H1 (cell line): ENCODE results near the gene DISC1. TPM values are rescaled to one million over a fixed set of nuclear protein-coding genes. Genes with fewer than 3 reads are reported as not detected.

Source experiments
- CTCF ChIA-PET: fragments of 300-600 bp; sonication (Branson Sonifier 250); formaldehyde crosslinking; loops from one replicate; lab custom pipeline; 2021; ENCODE audit not compliant: partially characterized antibody; lab: Charles Lee
- POLR2A ChIA-PET: fragments of 300-600 bp; sonication (Branson Sonifier 250); formaldehyde crosslinking; loops from one replicate; lab custom pipeline; 2021; ENCODE audit warnings: inconsistent platforms; ENCODE audit not compliant: partially characterized antibody; lab: Charles Lee
- DNase-seq, 2 experiments: peaks; one replicate each; pipeline versions ENCODE4 v3.0.0 to v3.0.0-alpha.2; 2010 to 2022; ENCODE audit warnings: low spot score in 2 of 2, low read depth in 1 of 2, mixed read lengths in 1 of 2
- FAIRE-seq: peaks from 2 replicates; lab custom pipeline; 2011; peaks lifted over from hg19 to GRCh38; lab: Jason Lieb, UNC
- H2AFZ ChIP-seq: 2 replicates; pipeline ENCODE4 v1.8.1; 2012; ENCODE audit warnings: low read length, inconsistent platforms
- H2AK5ac ChIP-seq: 2 replicates; pipeline ENCODE4 v1.6.1; 2013; ENCODE audit warnings: low read depth, low read length
- H2BK120ac ChIP-seq: replicated peaks from 2 replicates; pipeline ENCODE3; 2013; ENCODE audit warnings: low read depth, low read length, inconsistent platforms
- H2BK12ac ChIP-seq: 2 replicates; pipeline ENCODE4 v1.6.1; 2013; ENCODE audit warnings: low read depth, low read length
- H2BK15ac ChIP-seq: 2 replicates; pipeline ENCODE4 v1.6.1; 2013; ENCODE audit warnings: low read length
- H2BK20ac ChIP-seq: 2 replicates; pipeline ENCODE4 v1.6.1; 2013; ENCODE audit warnings: low read length
- H2BK5ac ChIP-seq: 2 replicates; pipeline ENCODE4 v1.6.1; 2013; ENCODE audit warnings: low read depth, low read length
- H3K14ac ChIP-seq: 2 replicates; pipeline ENCODE4 v1.6.1; 2013; ENCODE audit warnings: inconsistent platforms; ENCODE audit not compliant: insufficient read length
- H3K18ac ChIP-seq: 2 replicates; pipeline ENCODE4 v1.6.1; 2013; ENCODE audit warnings: low read length; ENCODE audit errors: extremely low read depth
- H3K23ac ChIP-seq: 2 replicates; pipeline ENCODE4 v1.6.1; 2013; ENCODE audit warnings: inconsistent platforms; ENCODE audit not compliant: insufficient read length
- H3K23me2 ChIP-seq: 2 replicates; pipeline ENCODE4 v1.6.1; 2013; ENCODE audit warnings: low read depth, low read length
- H3K27ac ChIP-seq: 2 replicates; pipeline ENCODE4 v1.6.1; 2011; ENCODE audit warnings: low read depth, low read length, inconsistent platforms
- H3K27me3 ChIP-seq, 4 experiments: replicated peaks in 1 of 4; 1 replicate in 1 of 4; 2 replicates in 3 of 4; pipeline versions ENCODE4 v1.6.1 to v1.8.1; 2011 to 2013; ENCODE audit warnings: low read length in 3 of 4, mild to moderate bottlenecking in 3 of 4, inconsistent platforms in 2 of 4, mixed read lengths in 2 of 4, moderate library complexity in 1 of 4; ENCODE audit not compliant: control insufficient read depth in 3 of 4, insufficient read depth in 3 of 4; ENCODE audit errors: extremely low read depth in 1 of 4
- H3K36me3 ChIP-seq, 4 experiments: 2 replicates each; pipeline versions ENCODE4 v1.6.1 to v1.8.1; 2011 to 2013; ENCODE audit warnings: mild to moderate bottlenecking in 4 of 4, low read length in 3 of 4, moderate library complexity in 2 of 4, control low read depth in 1 of 4, inconsistent platforms in 1 of 4; ENCODE audit not compliant: insufficient read depth in 4 of 4, control insufficient read depth in 2 of 4
- H3K4ac ChIP-seq: replicated peaks from 2 replicates; pipeline ENCODE3; 2013; ENCODE audit warnings: low read length, low read depth, mixed read lengths, inconsistent platforms; ENCODE audit not compliant: insufficient read length
- H3K4me1 ChIP-seq, 4 experiments: replicated peaks in 1 of 4; 1 replicate in 1 of 4; 2 replicates in 3 of 4; pipeline versions ENCODE4 v1.6.1 to v1.8.1; 2011 to 2013; ENCODE audit warnings: low read length in 3 of 4, inconsistent platforms in 2 of 4, mixed read lengths in 1 of 4; ENCODE audit not compliant: insufficient read depth in 4 of 4, control insufficient read depth in 3 of 4
- H3K4me2 ChIP-seq, 2 experiments: 2 replicates each; pipeline versions ENCODE4 v1.6.1 to v1.8.1; 2011 to 2013; ENCODE audit warnings: low read depth in 2 of 2, low read length in 2 of 2, control low read depth in 1 of 2, inconsistent platforms in 1 of 2, mild to moderate bottlenecking in 1 of 2; ENCODE audit not compliant: insufficient read depth in 1 of 2
- H3K4me3 ChIP-seq, 4 experiments: fragments of 200-600, 300-600 bp in 1 of 4; sonication (generic), shearing (Covaris generic), sonication (Bioruptor Twin) in 1 of 4; 2 replicates each; pipeline versions ENCODE4 v1.5.1 to v1.8.1; 2011 to 2016; ENCODE audit warnings: low read length in 4 of 4, low read depth in 3 of 4, control low read depth in 2 of 4, inconsistent platforms in 2 of 4, mild to moderate bottlenecking in 2 of 4, mixed read lengths in 1 of 4, moderate library complexity in 1 of 4; ENCODE audit not compliant: insufficient read depth in 2 of 4; ENCODE audit errors: extremely low read depth in 1 of 4
- H3K56ac ChIP-seq: replicated peaks from 2 replicates; pipeline ENCODE3; 2013; ENCODE audit warnings: low read depth, mild to moderate bottlenecking, mixed read lengths, low read length, inconsistent platforms; ENCODE audit not compliant: insufficient read length
- H3K79me1 ChIP-seq: 2 replicates; pipeline ENCODE4 v1.6.1; 2013; ENCODE audit warnings: low read depth, low read length, control low read depth
- H3K79me2 ChIP-seq, 2 experiments: 2 replicates each; pipeline versions ENCODE4 v1.6.1 to v1.8.1; 2012 to 2013; ENCODE audit warnings: low read length in 2 of 2, mild to moderate bottlenecking in 2 of 2, inconsistent platforms in 1 of 2; ENCODE audit not compliant: insufficient read depth in 2 of 2, control insufficient read depth in 1 of 2
- H3K9ac ChIP-seq, 4 experiments: replicated peaks in 1 of 4; 1 replicate in 1 of 4; 2 replicates in 3 of 4; pipeline versions ENCODE4 v1.6.1 to v1.8.1; 2011 to 2013; ENCODE audit warnings: low read depth in 3 of 4, low read length in 3 of 4, control low read depth in 2 of 4, mild to moderate bottlenecking in 2 of 4, moderate library complexity in 2 of 4, inconsistent platforms in 1 of 4; ENCODE audit errors: extremely low read depth in 1 of 4
- H3K9me3 ChIP-seq, 2 experiments: 2 replicates each; pipeline versions ENCODE4 v1.6.1 to v1.8.1; 2012 to 2013; ENCODE audit warnings: mild to moderate bottlenecking in 2 of 2, moderate library complexity in 2 of 2, control low read depth in 1 of 2, inconsistent platforms in 1 of 2, low read depth in 1 of 2, low read length in 1 of 2, mixed read lengths in 1 of 2; ENCODE audit not compliant: insufficient read depth in 2 of 2
- H4K20me1 ChIP-seq, 2 experiments: replicated peaks in 1 of 2; 2 replicates each; pipeline versions ENCODE3 to v1.8.1; 2011 to 2013; ENCODE audit warnings: inconsistent platforms in 2 of 2, low read length in 2 of 2, mild to moderate bottlenecking in 1 of 2; ENCODE audit not compliant: insufficient read depth in 2 of 2, control insufficient read depth in 1 of 2
- H4K5ac ChIP-seq: 2 replicates; pipeline ENCODE4 v1.6.1; 2013; ENCODE audit warnings: low read length, low read depth, mixed read lengths, inconsistent platforms; ENCODE audit not compliant: insufficient read length
- H4K8ac ChIP-seq: 2 replicates; pipeline ENCODE4 v1.8.0; 2013; ENCODE audit warnings: mild to moderate bottlenecking, moderate library complexity, low read length, inconsistent platforms; ENCODE audit not compliant: insufficient read depth; ENCODE audit errors: extremely low read depth
- H4K91ac ChIP-seq: replicated peaks from 2 replicates; pipeline ENCODE3; 2013; ENCODE audit warnings: low read length, mixed read lengths, inconsistent platforms; ENCODE audit not compliant: insufficient read length
- ATF3 ChIP-seq: IDR thresholded peaks from 2 replicates; pipeline ENCODE4 v1.6.1; 2011; ENCODE audit warnings: low read depth, mild to moderate bottlenecking, low read length; ENCODE audit not compliant: insufficient read depth
- BCL11A ChIP-seq, 2 experiments: IDR thresholded peaks; one replicate each; pipeline ENCODE4 v1.6.1; 2011; ENCODE audit warnings: low read depth in 2 of 2, low read length in 2 of 2, mild to moderate bottlenecking in 2 of 2
- JUND ChIP-seq: IDR thresholded peaks from 2 replicates; pipeline ENCODE4 v1.6.1; 2011; ENCODE audit warnings: mild to moderate bottlenecking, improper control_type of control experiment, low read length
- WGBS, 2 experiments: shearing (Covaris generic) in 1 of 2; methylation state at CpG; one replicate each; pipeline versions ENCODE4 v1.1.6 to v1.1.7; 2013 to 2015; ENCODE audit warnings: low lambda C conversion rate in 2 of 2, mixed read lengths in 2 of 2, inconsistent platforms in 1 of 2, low coverage in 1 of 2, missing lambda C conversion rate in 1 of 2; ENCODE audit not compliant: insufficient replicate concordance in 2 of 2, insufficient coverage in 1 of 2, insufficient read length in 1 of 2; ENCODE audit errors: extremely low coverage in 1 of 2, missing lambda C conversion rate in 1 of 2; 5-methylcytosine and 5-hydroxymethylcytosine counted together
- polyA plus RNA-seq, 7 experiments: library from polyadenylated mRNA; depleted of rRNA in 3 of 7; stranded (reverse) in 5 of 7; unstranded in 2 of 7; fragments of >200 nt in 5 of 7; fragments of 200-250 nt in 2 of 7; gene quantifications; 1 replicate in 5 of 7; 2 replicates in 1 of 7; 4 replicates in 1 of 7; pipeline versions ENCODE4 v1.2.1 to v1.2.3, GENCODE V29; 2011 to 2013; ENCODE audit warnings: missing spikeins in 2 of 7, mixed read lengths in 2 of 7
- total RNA-seq: library from RNA; stranded (reverse); fragmentation: NEBNext Ultra II Directional; extraction: Animal tissue kit (Norgen Biotek cat#: 25700); gene quantifications from 2 replicates; pipeline ENCODE4 v1.2.1, GENCODE V29; 2021

The DISC1 gene
- total and polyA plus RNA-seq, 2 of the 8 experiments (the other 6 are each of a cell fraction or from before 2014, with no cell fraction given): 1.1 to 3.5 TPM

- Histone ChIP-seq H3K23me2 (no peaks in the 10 kb centered on the region), H3K4me1 (no peaks in the 10 kb centered on the region), H2BK120ac (no peak overlapping the region), H2BK12ac (no peak overlapping the region), H2BK20ac (no peak overlapping the region), H3K36me3 (no peaks in the 10 kb centered on the region), H3K79me1 (no peaks in the 10 kb centered on the region), H4K8ac (no peak overlapping the region), H3K4ac (no peak overlapping the region), H4K5ac (no peak overlapping the region), H4K91ac (no peak overlapping the region), H3K14ac (no peak overlapping the region), H3K27me3 (no peaks in the 10 kb centered on the region; a peak in 1 of 7 replicates), H3K4me3 (no peak overlapping the region), H3K9ac (no peak overlapping the region), H3K9me3 (no peaks in the 10 kb centered on the region), H3K79me2 (no peaks in the 10 kb centered on the region), H3K56ac (no peak overlapping the region), H2BK15ac (no peak overlapping the region), H2AK5ac (no peak overlapping the region), H3K4me2 (no peak overlapping the region), H2BK5ac (no peak overlapping the region), H3K27ac (no peak overlapping the region), H3K18ac (no peak overlapping the region), H4K20me1 (no peaks in the 10 kb centered on the region), H2AFZ (no peak overlapping the region), H3K23ac (no peak overlapping the region)
- FAIRE-seq (no peak), DNase-seq (no peak)
- no peak for TF ChIP-seq JUND
- TF ChIP-seq BCL11A (IDR thresholded peaks at IDR 0.05; ENCODE audit: low read depth in 2 of 2, low read length in 2 of 2): no peak
- TF ChIP-seq ATF3: no peak
- ChIA-PET POLR2A (interaction anchor here (0.6 kb wide), 1 partner anchor 357 kb away, joined by 3 read pairs; no protein-coding TSS in a partner anchor), CTCF (interaction anchor here (0.7 to 3.0 kb wide), 7 partner anchors 9 to 622 kb away, joined by 3 to 16 read pairs (median 4); no protein-coding TSS in a partner anchor)
- 82% methylated on average over 10 of the region's 10 CpGs; no CpG with 5 or more reads in 1 of the 2 experiments for WGBS, 2 experiments
Measured at GRCh38 chr1:231776010-231776756, 149.6 kb downstream of the DISC1 start.
